Skeletal muscle tissue (tissue), 4 donors: ENCODE results near the gene SCN10A. TPM values are rescaled to one million over a fixed set of nuclear protein-coding genes. Genes with fewer than 3 reads are reported as not detected.

Experiments used
- H3K27ac ChIP-seq: one replicate; pipeline ENCODE4 v1.7.0; 2013; ENCODE audit warnings: mild to moderate bottlenecking, low read depth, low read length, inconsistent platforms
- H3K27me3 ChIP-seq, 3 donors: one replicate each; pipeline ENCODE4 v1.7.0; 2013; ENCODE audit warnings: low read length in 3 of 3; ENCODE audit not compliant: control insufficient read depth in 3 of 3, insufficient read depth in 3 of 3
- H3K36me3 ChIP-seq, 3 donors: one replicate each; pipeline ENCODE4 v1.7.0; 2013; ENCODE audit warnings: low read length in 3 of 3; ENCODE audit not compliant: control insufficient read depth in 3 of 3, insufficient read depth in 3 of 3
- H3K4me1 ChIP-seq, 3 donors: one replicate each; pipeline ENCODE4 v1.7.0; 2013; ENCODE audit warnings: low read length in 3 of 3, mild to moderate bottlenecking in 3 of 3; ENCODE audit not compliant: control insufficient read depth in 3 of 3, insufficient read depth in 3 of 3
- H3K4me3 ChIP-seq, 3 donors: one replicate each; pipeline ENCODE4 v1.7.0; 2013; ENCODE audit warnings: low read length in 3 of 3
- H3K9ac ChIP-seq, 3 donors: one replicate each; pipeline ENCODE4 v1.7.0; 2013; ENCODE audit warnings: low read length in 3 of 3, mild to moderate bottlenecking in 3 of 3, moderate library complexity in 2 of 3, low read depth in 1 of 3
- H3K9me3 ChIP-seq, 3 donors: one replicate each; pipeline ENCODE4 v1.7.0; 2013; ENCODE audit warnings: low read length in 3 of 3; ENCODE audit not compliant: control insufficient read depth in 3 of 3
- total RNA-seq: library from RNA; depleted of rRNA; stranded (reverse); fragments of >200 nt; gene quantifications from one replicate; pipeline ENCODE4 v1.2.3, GENCODE V29; 2014
- donor health status: Osteomylitis.

Gene SCN10A
- total RNA-seq, 1 donor from 2014 or later: not detected

- Histone ChIP-seq H3K27me3 (no peaks in the 10 kb centered on the region), H3K9me3 (no peaks in the 10 kb centered on the region), H3K27ac (no peak overlapping the region), H3K4me3 (no peak overlapping the region), H3K4me1 (no peaks in the 10 kb centered on the region), H3K9ac (no peak overlapping the region), H3K36me3 (no peaks in the 10 kb centered on the region)
Measured at GRCh38 chr3:38793721-38794120, 22.3 kb downstream of the SCN10A start.

- H3K9me3 ChIP-seq: no peaks in the 10 kb centered on the region
Measured at GRCh38 chr3:38792983-38793382, 23.0 kb downstream of the SCN10A start.

GRCh38 chr3:38782148-38782547, 33.9 kb downstream of the SCN10A start:
- no peaks in the 10 kb centered on the region for H3K27me3 ChIP-seq
- no peaks in the 10 kb centered on the region for H3K36me3 ChIP-seq
- no peak overlapping the region for H3K9ac ChIP-seq
- no peak overlapping the region for H3K27ac ChIP-seq
- H3K9me3 ChIP-seq: no peaks in the 10 kb centered on the region
- H3K4me3 ChIP-seq: no peak overlapping the region
- no peaks in the 10 kb centered on the region for H3K4me1 ChIP-seq

More at GRCh38 chr3:38792983-38793382, 23.0 kb downstream of the SCN10A start:
- H3K4me3 ChIP-seq: no peak overlapping the region
- no peaks in the 10 kb centered on the region for H3K36me3 ChIP-seq
- H3K27ac ChIP-seq: no peak overlapping the region
- no peak overlapping the region for H3K9ac ChIP-seq
- no peaks in the 10 kb centered on the region for H3K27me3 ChIP-seq
- no peaks in the 10 kb centered on the region for H3K4me1 ChIP-seq

- no peak overlapping the region for H3K4me3 ChIP-seq
- H3K27ac ChIP-seq: no peak overlapping the region
- no peaks in the 10 kb centered on the region for H3K9me3 ChIP-seq
- no peak overlapping the region for H3K9ac ChIP-seq
- no peaks in the 10 kb centered on the region for H3K36me3 ChIP-seq
- H3K27me3 ChIP-seq: no peaks in the 10 kb centered on the region
- no peaks in the 10 kb centered on the region for H3K4me1 ChIP-seq
Measured at GRCh38 chr3:38773528-38773927, 42.5 kb downstream of the SCN10A start.

- no peak overlapping the region for H3K4me3 ChIP-seq
- H3K9me3 ChIP-seq: peaks cover 0 to 4% (median 0%) of the 10 kb centered on the region in 3 donors
- no peaks in the 10 kb centered on the region for H3K27me3 ChIP-seq
- H3K36me3 ChIP-seq: no peaks in the 10 kb centered on the region
- H3K27ac ChIP-seq: no peak overlapping the region
- H3K9ac ChIP-seq: no peak overlapping the region
- no peaks in the 10 kb centered on the region for H3K4me1 ChIP-seq
Measured at GRCh38 chr3:38763569-38763968, 52.4 kb downstream of the SCN10A start.

GRCh38 chr3:38758557-38758956, 57.5 kb downstream of the SCN10A start:
- H3K9ac ChIP-seq: no peak overlapping the region
- peaks cover 0 to 2% (median 0%) of the 10 kb centered on the region in 3 donors for H3K27me3 ChIP-seq
- no peaks in the 10 kb centered on the region for H3K36me3 ChIP-seq
- H3K27ac ChIP-seq: no peak overlapping the region
- H3K4me3 ChIP-seq: no peak overlapping the region
- peaks cover 0 to 4% (median 0%) of the 10 kb centered on the region in 3 donors for H3K9me3 ChIP-seq
- no peaks in the 10 kb centered on the region for H3K4me1 ChIP-seq

- Histone ChIP-seq H3K36me3 (no peaks in the 10 kb centered on the region), H3K9ac (no peak overlapping the region), H3K9me3 (peaks cover 0 to 4% (median 0%) of the 10 kb centered on the region in 3 donors), H3K27me3 (peaks cover 0 to 2% (median 0%) of the 10 kb centered on the region in 3 donors), H3K27ac (no peak overlapping the region), H3K4me3 (no peak overlapping the region), H3K4me1 (no peaks in the 10 kb centered on the region)
Measured at GRCh38 chr3:38757721-38758120, 58.3 kb downstream of the SCN10A start.

GRCh38 chr3:38756892-38757291, 59.1 kb downstream of the SCN10A start:
- no peaks in the 10 kb centered on the region for H3K36me3 ChIP-seq
- H3K9ac ChIP-seq: no peak overlapping the region
- no peak overlapping the region for H3K4me3 ChIP-seq
- peaks cover 0 to 2% (median 0%) of the 10 kb centered on the region in 3 donors for H3K27me3 ChIP-seq
- H3K4me1 ChIP-seq: no peaks in the 10 kb centered on the region
- H3K9me3 ChIP-seq: peaks cover 0 to 4% (median 0%) of the 10 kb centered on the region in 3 donors
- H3K27ac ChIP-seq: no peak overlapping the region

- H3K4me1 ChIP-seq: no peaks in the 10 kb centered on the region
- H3K36me3 ChIP-seq: no peaks in the 10 kb centered on the region
- H3K4me3 ChIP-seq: no peak overlapping the region
- H3K9me3 ChIP-seq: no peaks in the 10 kb centered on the region
- H3K27ac ChIP-seq: no peak overlapping the region
- H3K27me3 ChIP-seq: peaks cover 0 to 2% (median 0%) of the 10 kb centered on the region in 3 donors
- no peak overlapping the region for H3K9ac ChIP-seq
Measured at GRCh38 chr3:38755130-38755529, 60.9 kb downstream of the SCN10A start.

GRCh38 chr3:38746641-38747040, 69.4 kb downstream of the SCN10A start:
- Histone ChIP-seq H3K4me3 (no peak overlapping the region), H3K36me3 (no peaks in the 10 kb centered on the region), H3K9me3 (no peaks in the 10 kb centered on the region)

More at GRCh38 chr3:38746641-38747040, 69.4 kb downstream of the SCN10A start:
- Histone ChIP-seq H3K9ac (no peak overlapping the region), H3K4me1 (no peaks in the 10 kb centered on the region), H3K27ac (no peak overlapping the region), H3K27me3 (peaks cover 0 to 7% (median 0%) of the 10 kb centered on the region in 3 donors)
